Inferior parietal cortex (tissue), 1 donor: ENCODE data around the gene TGFBR3L.

Experiments
- DNase-seq: peaks from one replicate; pipeline ENCODE4 v3.0.0-alpha.2; 2016; ENCODE audit errors: extremely low spot score

TGFBR3L gene

DNA sequence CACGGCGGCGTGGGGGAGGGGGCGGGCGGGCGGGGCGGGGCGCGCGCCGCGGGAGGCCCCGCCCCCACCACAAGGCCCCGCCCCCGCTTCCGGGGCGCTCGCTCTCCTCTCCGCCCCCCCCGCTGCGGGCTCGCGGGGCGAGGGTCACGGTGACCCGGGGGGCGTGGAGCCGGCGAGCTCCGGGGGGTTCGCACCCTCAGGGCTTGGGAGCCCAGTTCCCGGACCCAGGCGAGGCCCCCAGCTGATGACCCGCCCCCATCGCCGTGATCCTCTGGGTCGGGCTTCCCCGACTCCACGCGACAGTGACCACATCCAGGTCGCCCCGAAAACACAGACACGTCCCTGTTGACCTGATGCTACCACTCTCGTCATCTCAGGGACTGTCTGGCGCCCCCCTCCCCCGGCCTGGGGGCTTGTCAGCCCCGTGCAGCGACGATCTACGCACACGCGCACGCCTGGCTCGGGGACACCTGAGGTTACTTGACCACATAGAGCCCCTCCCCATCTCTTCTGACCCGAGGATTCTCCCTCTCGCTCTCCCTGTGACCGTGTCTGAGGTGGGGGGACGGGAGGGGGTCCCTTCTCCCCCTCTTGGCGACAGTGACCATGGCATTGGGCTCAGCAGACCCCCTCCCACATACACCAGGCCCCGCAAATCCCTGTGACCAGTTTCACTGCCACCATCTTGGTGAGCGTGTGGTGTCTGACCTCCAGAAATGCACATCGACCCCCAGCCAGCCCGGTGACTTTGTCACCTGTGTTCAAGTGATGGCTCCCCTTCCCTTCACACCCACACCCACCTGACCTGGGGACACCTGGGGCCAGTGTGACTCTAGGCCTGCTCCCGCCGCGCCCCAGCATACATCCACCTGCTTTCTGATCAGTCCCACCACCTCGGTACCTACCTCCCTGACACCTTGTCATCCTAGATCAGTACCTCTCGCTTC, 10.3 kb upstream of the TGFBR3L start:
- DNase-seq = no peak

DNA sequence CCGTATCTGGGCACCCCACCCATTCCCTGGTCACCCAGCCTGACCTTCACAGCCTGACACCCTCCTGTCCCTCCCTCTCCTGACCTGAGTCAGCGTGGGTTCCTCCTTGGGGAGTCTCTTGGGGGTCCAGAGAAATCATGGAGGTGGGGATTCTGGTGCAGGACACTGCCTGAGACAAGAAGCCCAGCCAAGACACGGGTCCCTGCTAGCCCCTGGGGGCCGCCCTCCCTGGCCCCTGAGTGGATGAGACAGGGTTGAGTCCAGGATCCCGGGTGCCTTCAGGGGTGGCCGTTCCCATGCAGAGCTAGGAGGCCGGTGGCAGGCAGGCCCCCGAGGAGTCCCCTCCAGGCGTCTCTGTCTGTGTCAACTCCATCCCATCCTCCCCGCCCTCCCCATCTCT, 9.4 kb upstream of the TGFBR3L start:
- DNase-seq = no peak

DNA sequence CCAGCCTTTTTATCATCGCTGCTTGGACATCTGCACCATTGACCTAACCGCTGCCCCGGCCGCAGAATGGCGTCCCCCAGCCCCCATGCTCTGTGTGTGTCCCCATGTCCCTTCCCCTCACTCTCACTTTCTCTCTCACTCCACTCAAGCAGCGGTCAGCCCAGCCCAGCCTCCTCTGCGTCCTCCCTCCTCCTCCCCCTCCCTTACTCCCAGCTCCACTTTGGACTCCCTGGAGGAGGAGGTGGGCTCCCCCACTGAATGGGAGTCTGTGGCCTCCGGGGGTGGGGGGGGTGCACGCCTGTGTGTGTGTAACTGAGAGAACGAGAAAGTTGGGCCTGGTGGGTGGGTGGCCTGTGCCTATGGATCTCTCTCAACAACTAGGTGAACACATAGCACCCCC, 8.8 kb upstream of the TGFBR3L start:
- no peak for DNase-seq

DNA sequence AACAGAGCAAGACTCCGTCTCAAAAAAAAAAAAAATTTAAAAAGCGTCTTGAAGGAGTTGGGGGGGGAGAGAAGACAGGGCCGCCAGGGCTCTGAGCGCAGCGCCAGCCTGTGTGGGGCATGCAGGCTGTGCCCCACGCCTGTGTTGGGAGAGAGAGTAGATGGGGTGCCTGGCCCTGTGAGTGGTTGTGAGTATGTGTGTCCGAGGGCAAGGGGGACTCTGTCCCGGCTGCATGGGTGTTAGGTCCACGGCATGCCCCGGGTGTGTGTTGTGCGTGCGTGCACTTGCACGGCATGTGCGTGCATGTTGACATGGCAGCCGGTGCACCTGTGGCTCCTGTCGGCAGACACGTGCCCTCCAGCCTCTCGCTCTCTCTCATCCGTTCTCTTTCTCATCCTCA, 7.5 kb upstream of the TGFBR3L start:
- DNase-seq = no peak

DNA sequence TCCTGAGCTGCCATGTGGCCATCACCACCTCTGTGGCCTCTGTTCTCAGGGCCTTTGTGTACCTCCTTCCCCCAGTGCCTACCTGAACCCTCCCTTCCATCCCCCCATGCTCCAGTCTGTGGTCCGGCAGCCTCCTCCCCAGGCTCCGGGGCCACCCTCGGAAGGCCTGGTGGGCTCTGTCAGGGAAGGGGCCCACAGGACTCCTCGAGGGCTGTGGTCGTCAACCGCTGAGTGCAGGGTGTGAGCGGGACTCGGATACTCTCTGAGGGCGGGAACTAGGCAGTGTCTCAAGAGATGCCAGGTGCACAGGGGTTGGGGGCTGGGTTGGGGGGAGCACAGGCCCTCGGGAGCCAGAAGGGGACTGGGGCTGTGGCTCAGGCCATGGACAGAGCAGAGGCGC, 7.1 kb upstream of the TGFBR3L start:
- no peak for DNase-seq

DNA sequence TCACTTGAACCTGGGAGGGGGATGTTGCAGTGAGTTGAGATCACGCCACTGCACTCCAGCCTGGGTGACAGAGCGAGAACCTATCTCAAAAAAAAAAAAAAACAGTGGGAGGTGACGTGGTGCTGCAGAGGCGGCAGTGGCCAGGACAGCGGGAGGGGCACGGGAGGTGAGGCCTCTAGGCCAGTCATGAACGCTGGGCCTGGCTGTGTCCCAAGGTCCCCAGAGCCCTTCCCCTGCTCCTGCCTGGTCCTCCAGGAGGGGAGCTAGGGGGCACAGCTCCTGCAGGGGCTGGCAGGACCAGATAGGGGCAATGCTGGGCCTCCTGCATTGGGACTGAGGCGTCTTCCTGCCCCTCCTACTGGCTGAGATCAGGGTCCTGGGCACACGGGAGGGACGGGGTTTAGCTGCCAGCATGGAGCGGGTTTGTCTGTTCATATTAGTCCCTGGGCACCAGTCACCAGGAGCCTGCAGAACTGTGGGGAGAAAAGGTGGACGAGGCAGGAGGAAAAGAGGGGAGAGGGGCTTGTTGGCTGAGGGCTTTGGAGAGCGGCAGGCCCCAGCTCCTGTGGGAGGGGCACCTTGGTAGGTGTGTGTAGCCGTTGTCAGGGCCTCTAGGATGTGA, 6.4 kb upstream of the TGFBR3L start:
- DNase-seq = no peak

DNA sequence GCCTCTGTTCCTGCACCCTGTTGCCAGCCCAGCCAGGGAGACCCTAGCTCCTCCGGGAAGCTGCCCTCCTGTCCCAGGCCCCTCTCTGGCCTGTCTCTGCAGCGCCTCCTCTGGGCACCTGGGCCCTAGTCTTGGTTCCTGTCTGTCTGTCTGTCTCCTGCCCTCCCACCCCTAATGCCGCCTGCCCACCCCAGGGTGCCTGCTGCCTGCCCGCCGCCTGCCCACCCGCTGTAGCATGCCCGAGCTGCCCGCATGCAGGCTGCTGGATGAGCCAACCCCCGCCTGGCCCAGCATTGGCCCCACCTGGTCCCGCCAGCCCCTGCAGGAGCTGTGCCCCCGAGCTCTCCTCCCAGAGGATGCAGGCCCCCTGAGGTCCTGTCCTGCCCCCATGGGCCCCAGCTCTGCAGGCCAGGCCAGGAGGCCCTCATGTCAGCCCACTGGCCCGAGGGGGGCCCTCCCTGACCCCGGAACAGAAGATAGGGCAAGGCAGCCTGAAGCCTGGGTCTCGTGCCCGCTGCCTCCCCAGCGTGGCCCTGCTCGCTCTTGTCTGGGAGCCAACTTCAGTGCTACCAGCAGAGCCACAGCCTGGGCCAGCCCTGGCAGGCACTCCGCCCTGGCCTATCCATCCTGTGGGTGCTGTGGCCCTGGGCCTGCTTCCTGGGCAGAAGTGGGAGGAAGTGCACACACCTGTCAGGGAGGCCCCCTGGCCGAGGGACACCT, 5.7 kb upstream of the TGFBR3L start:
- DNase-seq = no peak

DNA sequence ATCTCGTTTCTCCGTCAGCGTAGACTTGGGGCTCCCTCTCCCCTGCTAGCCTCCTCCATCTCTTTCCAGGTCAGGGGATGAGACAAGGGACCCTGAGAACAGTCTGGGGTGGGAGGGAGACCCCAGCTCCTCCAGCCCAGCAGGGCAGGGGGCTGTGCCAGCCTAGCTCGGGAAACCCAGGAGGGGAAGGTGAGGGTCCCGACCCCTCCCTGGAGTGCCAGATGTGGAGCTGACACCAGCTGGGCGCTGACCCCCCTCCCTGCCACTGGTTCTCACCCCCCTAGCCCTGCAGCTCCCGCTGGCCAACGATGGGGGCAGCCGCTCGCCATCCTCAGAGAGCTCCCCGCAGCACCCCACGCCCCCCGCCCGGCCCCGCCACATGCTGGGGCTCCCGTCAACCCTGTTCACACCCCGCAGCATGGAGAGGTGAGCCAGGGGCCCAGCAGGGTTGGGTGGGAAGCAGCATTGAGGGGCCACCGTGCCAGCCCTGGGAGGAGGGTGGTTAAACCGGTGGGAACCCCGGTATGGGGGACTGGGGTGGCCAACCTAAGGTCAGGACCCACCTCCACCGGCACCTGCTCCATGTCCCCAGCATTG, 5.1 kb upstream of the TGFBR3L start:
- no peak for DNase-seq

DNA sequence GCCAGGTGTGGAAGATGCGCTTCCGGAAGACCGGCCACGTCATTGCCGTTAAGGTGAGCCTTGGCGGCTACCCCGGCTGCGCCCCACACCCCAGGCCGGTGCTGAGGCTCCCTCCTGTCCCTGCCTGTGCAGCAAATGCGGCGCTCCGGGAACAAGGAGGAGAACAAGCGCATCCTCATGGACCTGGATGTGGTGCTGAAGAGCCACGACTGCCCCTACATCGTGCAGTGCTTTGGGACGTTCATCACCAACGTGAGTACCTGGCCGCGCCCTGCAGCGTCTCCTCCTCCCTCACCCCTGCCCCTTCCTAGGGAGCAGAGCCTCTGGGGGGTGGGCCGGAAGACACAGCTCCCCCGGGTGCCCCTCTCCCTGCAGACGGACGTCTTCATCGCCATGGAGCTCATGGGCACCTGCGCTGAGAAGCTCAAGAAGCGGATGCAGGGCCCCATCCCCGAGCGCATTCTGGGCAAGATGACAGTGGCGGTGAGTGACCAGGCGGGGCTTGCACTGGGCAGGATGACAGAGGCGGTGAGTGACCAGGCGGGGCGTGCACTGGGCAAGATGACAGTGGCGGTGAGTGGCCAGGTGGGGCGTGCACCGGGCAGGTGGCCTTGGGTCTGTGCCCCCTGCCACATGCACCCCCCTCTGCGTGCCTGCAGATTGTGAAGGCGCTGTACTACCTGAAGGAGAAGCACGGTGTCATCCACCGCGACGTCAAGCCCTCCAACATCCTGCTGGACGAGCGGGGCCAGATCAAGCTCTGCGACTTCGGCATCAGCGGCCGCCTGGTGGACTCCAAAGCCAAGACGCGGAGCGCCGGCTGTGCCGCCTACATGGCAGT, 4.1 kb upstream of the TGFBR3L start:
- no peak for DNase-seq

DNA sequence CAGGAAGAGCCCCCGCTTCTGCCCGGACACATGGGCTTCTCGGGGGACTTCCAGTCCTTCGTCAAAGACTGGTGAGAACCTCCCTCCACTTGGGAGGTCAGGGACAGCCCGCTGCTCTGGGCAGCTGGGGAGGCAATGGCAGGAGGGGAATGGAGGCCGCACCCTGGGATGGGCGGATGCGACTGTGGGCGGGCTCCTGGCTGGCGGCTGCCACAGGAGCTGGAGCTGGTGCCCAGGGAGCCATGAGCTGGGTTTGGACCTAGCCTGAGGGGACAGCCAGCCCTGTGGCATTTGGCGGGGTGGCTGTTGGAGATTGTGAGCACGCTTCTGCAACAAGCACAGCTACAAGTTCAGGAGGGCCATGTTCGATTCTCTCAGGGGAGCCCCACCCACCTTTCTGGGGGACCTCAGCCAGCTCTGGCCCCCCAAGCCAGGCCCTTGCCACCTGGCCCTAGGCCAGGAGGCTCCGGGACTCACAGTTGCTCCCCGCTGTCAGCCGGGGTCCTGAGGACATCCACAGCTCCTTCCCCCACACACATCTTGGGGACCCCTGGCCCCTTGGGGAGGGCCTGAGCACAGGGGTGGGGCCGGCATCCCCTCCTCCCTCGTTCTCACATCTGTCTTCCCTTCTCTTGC, 3.0 kb upstream of the TGFBR3L start:
- no peak for DNase-seq

DNA sequence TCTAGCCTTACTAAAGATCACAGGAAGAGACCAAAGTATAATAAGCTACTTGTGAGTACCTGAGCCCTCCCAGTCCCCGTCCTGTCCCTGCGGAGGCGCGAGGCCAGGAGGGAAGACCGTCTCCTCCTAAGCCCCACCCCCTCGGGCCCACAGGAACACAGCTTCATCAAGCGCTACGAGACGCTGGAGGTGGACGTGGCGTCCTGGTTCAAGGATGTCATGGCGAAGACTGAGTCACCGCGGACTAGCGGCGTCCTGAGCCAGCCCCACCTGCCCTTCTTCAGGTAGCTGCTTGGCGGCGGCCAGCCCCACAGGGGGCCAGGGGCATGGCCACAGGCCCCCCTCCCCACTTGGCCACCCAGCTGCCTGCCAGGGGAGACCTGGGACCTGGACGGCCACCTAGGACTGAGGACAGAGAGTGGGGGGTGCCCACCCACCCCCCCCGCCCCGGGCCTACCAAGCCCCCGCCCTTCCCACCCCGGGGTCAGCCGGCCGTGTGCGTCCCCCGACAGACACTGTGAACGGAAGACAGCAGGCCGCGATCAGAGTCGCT, 2.4 kb upstream of the TGFBR3L start:
- DNase-seq = no peak

DNA sequence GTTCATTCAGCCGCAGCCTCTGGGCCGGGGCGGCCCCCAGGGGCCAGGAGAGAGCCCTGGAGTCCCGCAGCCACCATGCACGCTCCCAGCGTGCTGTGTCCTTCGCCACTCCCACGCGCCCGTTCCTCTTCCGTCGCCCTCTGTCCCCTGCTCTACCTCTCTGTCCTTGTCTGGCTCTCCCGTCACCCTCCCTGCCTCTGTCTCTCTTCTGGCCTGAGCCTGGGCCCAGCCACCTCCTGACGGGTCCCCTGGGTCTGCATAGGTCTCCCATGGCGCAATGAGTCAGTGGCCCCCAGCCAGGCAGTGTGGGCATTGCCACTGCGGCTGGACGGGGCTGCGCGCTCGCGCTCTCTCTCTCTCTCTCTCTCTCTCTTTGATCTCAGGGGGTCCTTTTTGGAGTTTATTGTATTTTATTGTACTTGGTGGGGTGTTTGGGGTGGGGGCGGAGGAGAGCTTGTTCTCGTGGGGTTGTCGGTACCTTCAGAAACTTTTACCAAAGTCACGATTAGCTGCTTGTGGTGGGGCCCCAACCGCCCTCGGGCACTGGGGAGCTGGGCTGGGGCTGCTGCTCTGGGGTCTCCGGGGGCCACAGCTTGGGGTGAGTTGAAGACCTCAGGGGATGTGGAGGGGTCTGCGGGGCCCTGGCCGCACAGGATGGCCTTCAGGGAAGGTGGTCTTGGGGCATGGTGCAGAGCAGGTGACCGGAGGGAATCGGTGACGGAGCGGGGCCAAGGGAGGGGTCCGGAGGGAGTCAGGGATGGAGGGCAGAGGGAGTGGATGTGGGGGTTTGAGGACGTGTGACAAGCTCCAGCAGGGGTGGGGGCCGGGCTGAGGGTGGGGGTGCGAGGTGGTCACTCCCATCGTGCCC, 1.7 kb upstream of the TGFBR3L start:
- no peak for DNase-seq

DNA sequence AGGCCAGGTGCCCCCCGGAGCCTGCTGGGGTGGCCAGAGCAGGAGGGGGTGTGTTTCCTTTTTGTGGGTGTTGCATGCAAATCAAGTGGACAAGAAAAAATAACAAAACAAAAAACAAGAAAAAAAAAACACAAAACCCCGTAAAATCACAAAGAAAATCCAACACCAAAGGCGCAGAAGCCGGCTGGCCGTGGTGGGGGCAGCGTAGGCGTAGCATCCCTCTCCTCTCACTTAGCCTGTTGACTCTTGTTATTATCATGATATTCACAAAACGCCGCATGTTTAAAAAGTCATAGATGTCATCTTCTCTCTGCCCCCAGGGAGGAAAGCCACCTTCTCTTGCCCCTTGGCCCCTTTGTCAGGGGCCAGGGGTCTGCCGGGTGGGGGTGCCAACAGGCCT, 978 bp upstream of the TGFBR3L start:
- DNase-seq = no peak

DNA sequence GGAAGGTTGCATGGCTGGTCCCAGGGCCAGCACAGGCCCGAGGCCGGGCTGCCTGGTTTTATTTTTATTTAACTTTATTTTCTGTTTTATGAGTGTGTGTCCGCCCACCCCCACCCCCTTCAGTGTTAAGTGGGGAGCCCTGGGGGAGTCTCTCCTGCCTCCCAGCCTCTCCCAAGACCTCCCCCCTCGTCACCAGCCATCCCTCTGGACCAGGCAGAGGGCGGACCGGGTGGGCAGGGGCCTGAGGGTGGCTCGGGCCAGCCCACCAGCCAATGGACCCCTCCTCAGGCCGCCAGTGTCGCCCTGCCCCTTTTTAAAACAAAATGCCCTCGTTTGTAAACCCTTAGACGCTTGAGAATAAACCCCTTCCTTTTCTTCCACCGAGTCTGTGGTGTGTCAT, 531 bp upstream of the TGFBR3L start:
- DNase-seq = no peak

DNA sequence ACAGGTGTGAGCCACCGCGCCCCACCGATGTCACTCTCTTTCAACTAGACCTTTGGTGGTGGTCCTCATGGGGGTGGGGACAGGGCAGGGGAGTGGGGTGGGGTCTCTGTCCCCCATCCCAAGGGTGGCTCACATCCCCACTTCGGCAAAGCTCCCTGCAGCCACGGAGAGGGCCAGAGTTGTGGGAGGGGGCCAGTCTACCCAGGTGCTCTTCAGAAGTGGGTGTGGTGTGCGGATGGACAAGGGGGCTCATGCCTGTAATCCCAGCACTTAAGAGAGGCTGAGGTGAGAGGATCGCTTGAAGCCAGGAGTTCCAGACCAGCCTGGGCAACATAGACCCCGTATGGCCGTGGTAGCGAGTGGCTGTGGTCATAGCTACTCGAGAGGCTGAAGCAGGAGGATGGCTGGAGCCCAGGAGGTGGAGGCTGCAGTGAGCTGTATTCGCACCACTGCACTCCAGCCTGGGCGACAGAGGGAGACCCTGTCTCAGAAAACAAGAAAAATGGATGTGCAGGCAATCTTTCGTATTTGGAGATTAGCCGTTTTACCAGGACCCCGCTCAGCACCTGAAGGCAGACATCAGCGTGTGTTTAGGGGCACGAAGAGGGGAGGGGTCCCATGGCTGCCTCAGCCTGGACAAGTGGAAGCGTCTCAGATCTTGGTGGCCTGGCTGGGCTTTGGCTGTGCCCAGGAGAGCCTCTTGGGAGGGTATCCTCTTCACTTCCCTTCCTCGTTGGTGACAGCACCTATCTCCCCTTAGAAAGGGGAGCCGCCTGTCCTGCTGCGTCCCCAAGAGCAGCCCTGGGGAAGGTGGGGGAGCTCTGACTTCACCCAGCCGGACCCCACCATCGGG, 846 bp downstream of the TGFBR3L start:
- no peak for DNase-seq

DNA sequence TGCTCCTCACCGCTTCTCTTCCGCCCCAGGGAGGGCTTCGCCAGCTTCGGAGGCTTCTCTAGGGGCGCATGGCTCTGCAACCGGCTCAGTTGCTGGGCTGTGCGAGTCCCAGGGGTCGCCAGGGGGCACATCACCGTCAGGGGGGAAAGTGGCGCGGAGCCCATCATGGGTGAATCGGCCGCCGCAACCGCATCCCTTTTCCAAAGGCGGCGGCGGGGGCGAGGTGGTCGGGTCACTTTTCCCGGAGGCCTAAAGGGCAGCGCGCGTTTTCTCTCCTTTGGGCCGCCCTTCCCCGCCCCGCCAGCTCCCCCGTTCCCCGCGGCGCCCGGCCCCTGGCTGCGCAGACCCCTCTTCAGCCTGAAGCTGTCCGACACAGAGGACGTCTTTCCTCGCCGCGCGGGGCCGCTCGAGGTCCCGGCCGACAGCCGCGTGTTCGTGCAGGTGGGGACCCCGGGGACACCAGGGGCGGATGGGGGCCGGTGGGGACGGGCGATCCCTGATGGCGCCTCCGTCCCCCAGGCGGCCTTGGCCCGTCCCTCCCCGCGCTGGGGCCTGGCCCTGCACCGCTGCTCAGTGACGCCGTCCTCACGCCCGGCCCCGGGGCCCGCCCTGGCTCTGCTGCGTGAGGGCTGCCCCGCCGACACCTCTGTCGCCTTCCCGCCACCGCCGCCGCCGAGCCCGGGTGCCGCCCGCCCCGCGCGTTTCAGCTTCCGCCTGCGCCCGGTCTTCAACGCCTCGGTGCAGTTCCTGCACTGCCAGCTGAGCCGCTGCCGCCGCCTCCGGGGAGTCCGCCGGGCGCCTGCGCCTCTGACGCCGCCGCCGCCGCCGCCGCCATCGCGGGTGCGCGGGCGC, 1.7 kb downstream of the TGFBR3L start:
- no peak for DNase-seq

DNA sequence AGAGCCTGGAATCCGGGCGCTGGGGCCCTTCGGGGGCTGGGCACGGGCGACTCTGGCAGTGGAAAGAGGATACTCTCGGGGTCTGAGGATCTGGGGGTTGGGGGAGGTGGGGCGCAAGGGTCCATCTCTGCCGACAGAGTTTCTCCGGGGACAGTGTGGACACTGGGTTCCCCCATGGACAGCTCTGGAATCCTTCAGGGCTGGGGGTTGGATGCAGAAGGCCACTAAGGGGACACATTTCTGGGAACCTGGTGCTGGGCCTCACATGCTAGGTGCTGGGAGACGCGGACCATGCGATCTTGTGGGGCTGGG, 2.3 kb downstream of the TGFBR3L start:
- no peak for DNase-seq
